Measurements from ENCODE around the gene B3GAT1.

- TF ChIP-seq CTCF (IDR thresholded peaks at IDR 0.05) (no peak), POLR2AphosphoS5 (IDR thresholded peaks at IDR 0.05; ENCODE audit: low read depth, low read length) (no peak), REST (IDR thresholded peaks at IDR 0.05; ENCODE audit: insufficient read depth in 1 of 2, low read depth in 2 of 2, low read length in 1 of 2) (no peak)
Measured at GRCh38 chr11:134433806-134434205, 21.8 kb upstream of the B3GAT1 start.
